Astrocyte of the cerebellum (primary cell): Measurements from ENCODE around the gene COBLL1.

Source experiments
- DNase-seq: peaks from one replicate; pipeline ENCODE4 v3.0.0-alpha.2; 2011; ENCODE audit warnings: low read depth
- H3K4me3 ChIP-seq: 2 replicates; pipeline ENCODE4 v1.5.1; 2011; ENCODE audit warnings: mild to moderate bottlenecking, low read depth, low read length, moderate library complexity
- CTCF ChIP-seq: IDR thresholded peaks from 2 replicates; pipeline ENCODE4 v1.5.1; 2012; ENCODE audit warnings: low read length, low read depth, moderate library complexity, mild to moderate bottlenecking; ENCODE audit errors: missing control alignments
- in situ Hi-C: cut with HindIII; loops from 2 replicates; pipeline ENCODE4 v1.10.0; 2017; ENCODE audit warnings: low sequenced_read_pairs

The COBLL1 gene

GRCh38 chr2:164694275-164694695 lies 147.3 kb downstream of the COBLL1 start:
- in situ Hi-C loops = no loop called here
- DNase-seq = no peak
- TF ChIP-seq CTCF = no peak

GRCh38 chr2:164693834-164694233 lies 147.8 kb downstream of the COBLL1 start:
- no peak for DNase-seq
- no peak for TF ChIP-seq CTCF
- H3K4me3 ChIP-seq = no peak overlapping the region
- in situ Hi-C loops = no loop called here

More at GRCh38 chr2:164694275-164694695, 147.3 kb downstream of the COBLL1 start:
- H3K4me3 ChIP-seq = no peak overlapping the region

- in situ Hi-C loops = no loop called here
- no peak for DNase-seq
- TF ChIP-seq CTCF = no peak
- H3K4me3 ChIP-seq = no peak overlapping the region
Measured at GRCh38 chr2:164693390-164693789, 148.2 kb downstream of the COBLL1 start.

GRCh38 chr2:164692958-164693357 lies 148.7 kb downstream of the COBLL1 start:
- no peak for DNase-seq
- no peak overlapping the region for H3K4me3 ChIP-seq
- no peak for TF ChIP-seq CTCF
- in situ Hi-C loops = no loop called here

- in situ Hi-C loops = no loop called here
- H3K4me3 ChIP-seq = no peak overlapping the region
- DNase-seq = no peak
- TF ChIP-seq CTCF = no peak
Measured at GRCh38 chr2:164692114-164692513, 149.5 kb downstream of the COBLL1 start.

- TF ChIP-seq CTCF = no peak
- DNase-seq = no peak
- in situ Hi-C loops = no loop called here
- no peak overlapping the region for H3K4me3 ChIP-seq
Measured at GRCh38 chr2:164691346-164691887, 150.2 kb downstream of the COBLL1 start.
